ENCODE data around the gene ERP44.
"Not testable (repeated sequence)": the region's sequence is repeated elsewhere in the genome, so short reads cannot be mapped to it uniquely, and the experiment has no call there.

The ERP44 gene

DNA sequence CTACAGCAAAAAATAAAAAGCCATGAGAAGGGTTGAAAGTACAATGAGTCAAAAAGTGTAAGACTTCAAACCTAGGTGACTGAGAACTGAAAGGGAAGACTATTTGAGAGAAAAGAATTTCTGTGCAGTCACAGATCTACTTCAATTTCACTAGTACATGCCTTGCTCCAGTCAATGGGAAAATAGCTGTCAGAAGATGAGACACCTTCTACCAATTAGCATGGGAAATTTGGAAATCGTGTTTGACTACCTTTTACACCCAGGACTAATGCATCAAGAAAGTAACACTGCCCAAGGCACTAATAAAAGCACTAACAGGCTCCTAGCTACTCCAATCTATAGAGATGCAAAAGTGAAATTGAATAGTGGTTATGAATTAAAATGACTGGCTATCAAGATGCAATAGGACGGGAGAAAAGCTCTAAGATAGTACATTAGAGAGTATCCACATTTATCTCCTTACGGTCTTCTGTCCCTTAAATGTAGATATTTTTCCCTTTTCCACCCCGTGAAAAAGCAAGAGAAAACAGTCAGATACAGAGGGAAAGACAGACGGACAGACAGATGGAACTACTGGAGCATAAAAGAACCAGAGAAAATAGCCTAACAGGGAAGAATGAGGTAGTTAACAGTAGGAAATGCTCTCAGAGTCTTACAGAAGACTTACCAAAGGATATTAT lies 15.2 kb downstream of the ERP44 start:
- no peak for TF ChIP-seq SUZ12 (IDR thresholded peaks at IDR 0.05; ENCODE audit: extremely low read depth, insufficient read depth, insufficient read length)
- Histone ChIP-seq H3K27me3 (ENCODE audit: insufficient read depth, insufficient read length) (no peaks in the 10 kb centered on the region), H3K9me3 (ENCODE audit: insufficient read depth, low read length) (no peaks in the 10 kb centered on the region), H3K36me3 (ENCODE audit: insufficient read depth, insufficient read length, low read length) (no peaks in the 10 kb centered on the region), H3K9ac (ENCODE audit: insufficient read length, low read depth) (no peak overlapping the region), H3K4me1 (ENCODE audit: insufficient read depth, insufficient read length) (no peaks in the 10 kb centered on the region), H3K4me3 (ENCODE audit: insufficient read length, low read depth) (no peak overlapping the region)
- no peak for DNase-seq (ENCODE audit: low read depth, low spot score)

DNA sequence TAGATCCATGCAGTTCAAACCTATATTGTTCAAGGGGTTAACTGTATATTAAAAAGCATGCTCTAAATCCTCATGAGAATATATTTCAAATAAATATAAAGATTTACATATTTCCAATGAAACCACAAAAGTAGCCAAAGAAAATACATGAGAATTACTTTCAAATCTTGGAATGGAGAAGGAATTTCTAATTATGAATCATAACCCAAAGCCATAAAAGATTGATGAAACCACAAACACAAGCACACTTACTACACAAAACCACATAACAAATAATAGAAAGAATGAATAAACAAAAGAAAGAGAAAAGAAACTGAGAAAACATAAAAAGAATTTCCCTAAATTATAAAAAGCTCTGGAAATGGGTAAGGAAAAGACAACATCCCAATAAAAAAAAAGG lies 16.0 kb downstream of the ERP44 start:
- H3K27me3 ChIP-seq (ENCODE audit: insufficient read depth, insufficient read length): no peaks in the 10 kb centered on the region
- H3K4me1 ChIP-seq (ENCODE audit: insufficient read depth, insufficient read length): no peaks in the 10 kb centered on the region
- no peak overlapping the region for H3K9ac ChIP-seq (ENCODE audit: insufficient read length, low read depth)
- no peak for DNase-seq (ENCODE audit: low read depth, low spot score)
- TF ChIP-seq ZNF274 (IDR thresholded peaks at IDR 0.05; ENCODE audit: low read depth, low read length) (no peak), SUZ12 (IDR thresholded peaks at IDR 0.05; ENCODE audit: extremely low read depth, insufficient read depth, insufficient read length) (no peak), YY1 (IDR thresholded peaks at IDR 0.05; ENCODE audit: insufficient read depth, insufficient read length) (no peak)
- H3K9me3 ChIP-seq (ENCODE audit: insufficient read depth, low read length): no peaks in the 10 kb centered on the region
- H3K36me3 ChIP-seq (ENCODE audit: insufficient read depth, insufficient read length, low read length): no peaks in the 10 kb centered on the region
- no peak overlapping the region for H3K4me3 ChIP-seq (ENCODE audit: insufficient read length, low read depth)

DNA sequence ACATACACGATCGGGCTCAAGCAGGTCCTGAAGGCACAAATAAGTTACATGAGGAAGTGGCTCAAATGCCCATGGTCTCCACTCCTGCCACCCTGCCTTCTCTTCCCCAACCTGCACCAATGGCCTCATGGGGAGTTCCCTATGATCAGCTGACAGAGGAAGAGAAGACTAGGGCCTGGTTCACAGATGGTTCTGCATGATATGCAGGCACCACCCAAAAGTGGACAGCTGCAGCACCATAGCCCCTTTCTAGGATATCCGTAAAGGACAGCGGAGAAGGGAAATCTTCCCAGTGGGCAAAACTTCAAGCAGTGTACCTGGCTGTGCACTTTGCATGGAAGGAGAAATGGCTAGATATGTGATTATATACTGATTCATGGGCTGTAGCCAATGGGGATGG lies 22.5 kb downstream of the ERP44 start:
- H3K4me3 ChIP-seq (ENCODE audit: insufficient read length, low read depth); H3K36me3 ChIP-seq (ENCODE audit: insufficient read depth, insufficient read length, low read length); DNase-seq (ENCODE audit: low read depth, low spot score); H3K4me1 ChIP-seq (ENCODE audit: insufficient read depth, insufficient read length); H3K9ac ChIP-seq (ENCODE audit: insufficient read length, low read depth); H3K27me3 ChIP-seq (ENCODE audit: insufficient read depth, insufficient read length); H3K9me3 ChIP-seq (ENCODE audit: insufficient read depth, low read length): not testable (repeated sequence)

- TF ChIP-seq SUZ12 (IDR thresholded peaks at IDR 0.05; ENCODE audit: extremely low read depth, insufficient read depth, insufficient read length) (no peak), ZNF274 (IDR thresholded peaks at IDR 0.05; ENCODE audit: low read depth, low read length) (no peak), YY1 (IDR thresholded peaks at IDR 0.05; ENCODE audit: insufficient read depth, insufficient read length) (no peak)
- Histone ChIP-seq H3K4me1 (ENCODE audit: insufficient read depth, insufficient read length) (no peaks in the 10 kb centered on the region), H3K9me3 (ENCODE audit: insufficient read depth, low read length) (peaks cover under 1% of the 10 kb centered on the region; the same call in 1 of the 2 replicates), H3K36me3 (ENCODE audit: insufficient read depth, insufficient read length, low read length) (no peaks in the 10 kb centered on the region), H3K27me3 (ENCODE audit: insufficient read depth, insufficient read length) (no peaks in the 10 kb centered on the region), H3K9ac (ENCODE audit: insufficient read length, low read depth) (no peak overlapping the region), H3K4me3 (ENCODE audit: insufficient read length, low read depth) (no peak overlapping the region)
- DNase-seq (ENCODE audit: low read depth, low spot score): no peak
These were observed 23.8 kb downstream of the ERP44 start for GRCh38 chr9:100074989-100075388.

- Histone ChIP-seq H3K4me3 (ENCODE audit: insufficient read length, low read depth) (no peak overlapping the region), H3K4me1 (ENCODE audit: insufficient read depth, insufficient read length) (no peaks in the 10 kb centered on the region), H3K9ac (ENCODE audit: insufficient read length, low read depth) (no peak overlapping the region), H3K36me3 (ENCODE audit: insufficient read depth, insufficient read length, low read length) (no peaks in the 10 kb centered on the region), H3K9me3 (ENCODE audit: insufficient read depth, low read length) (peaks cover 6% of the 10 kb centered on the region; the same call in 1 of the 2 replicates), H3K27me3 (ENCODE audit: insufficient read depth, insufficient read length) (no peaks in the 10 kb centered on the region)
- DNase-seq (ENCODE audit: low read depth, low spot score): no peak
- TF ChIP-seq SUZ12 (IDR thresholded peaks at IDR 0.05; ENCODE audit: extremely low read depth, insufficient read depth, insufficient read length) (no peak), YY1 (IDR thresholded peaks at IDR 0.05; ENCODE audit: insufficient read depth, insufficient read length) (no peak), ZNF274 (IDR thresholded peaks at IDR 0.05; ENCODE audit: low read depth, low read length) (no peak)
These were observed 24.7 kb downstream of the ERP44 start for GRCh38 chr9:100074093-100074492.

- H3K4me1 ChIP-seq (ENCODE audit: insufficient read depth, insufficient read length): no peaks in the 10 kb centered on the region
- no peak for DNase-seq (ENCODE audit: low read depth, low spot score)
- no peaks in the 10 kb centered on the region for H3K36me3 ChIP-seq (ENCODE audit: insufficient read depth, insufficient read length, low read length)
- TF ChIP-seq YY1 (IDR thresholded peaks at IDR 0.05; ENCODE audit: insufficient read depth, insufficient read length) (no peak), SUZ12 (IDR thresholded peaks at IDR 0.05; ENCODE audit: extremely low read depth, insufficient read depth, insufficient read length) (no peak), ZNF274 (IDR thresholded peaks at IDR 0.05; ENCODE audit: low read depth, low read length) (no peak)
- no peak overlapping the region for H3K9ac ChIP-seq (ENCODE audit: insufficient read length, low read depth)
- no peaks in the 10 kb centered on the region for H3K27me3 ChIP-seq (ENCODE audit: insufficient read depth, insufficient read length)
- H3K9me3 ChIP-seq (ENCODE audit: insufficient read depth, low read length): peaks cover 6% of the 10 kb centered on the region
- no peak overlapping the region for H3K4me3 ChIP-seq (ENCODE audit: insufficient read length, low read depth)
These were observed 26.0 kb downstream of the ERP44 start for GRCh38 chr9:100072805-100073204.

DNA sequence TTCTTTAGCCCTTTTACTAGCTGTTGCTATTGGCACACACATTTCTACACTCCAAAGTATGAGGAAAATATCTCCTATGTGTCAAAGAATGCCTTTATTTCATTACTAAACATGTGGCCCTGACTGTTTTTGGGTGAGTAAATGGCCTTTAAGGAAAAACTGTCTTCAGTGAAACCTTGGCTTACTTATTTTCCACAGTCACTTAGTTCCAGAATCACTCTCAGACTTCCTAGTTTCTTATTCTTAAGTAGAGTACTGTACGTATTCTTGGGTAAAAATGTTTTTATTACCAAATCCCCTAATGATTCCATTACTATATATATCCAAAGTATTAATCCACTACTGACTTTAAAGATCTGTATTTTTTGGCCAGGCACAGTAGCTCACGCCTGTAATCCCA lies 27.5 kb downstream of the ERP44 start:
- H3K4me1 ChIP-seq (ENCODE audit: insufficient read depth, insufficient read length): no peaks in the 10 kb centered on the region
- no peak for DNase-seq (ENCODE audit: low read depth, low spot score)
- TF ChIP-seq ZNF274 (IDR thresholded peaks at IDR 0.05; ENCODE audit: low read depth, low read length) (no peak), SUZ12 (IDR thresholded peaks at IDR 0.05; ENCODE audit: extremely low read depth, insufficient read depth, insufficient read length) (no peak), YY1 (IDR thresholded peaks at IDR 0.05; ENCODE audit: insufficient read depth, insufficient read length) (no peak)
- H3K27me3 ChIP-seq (ENCODE audit: insufficient read depth, insufficient read length): no peaks in the 10 kb centered on the region
- no peak overlapping the region for H3K9ac ChIP-seq (ENCODE audit: insufficient read length, low read depth)
- no peak overlapping the region for H3K4me3 ChIP-seq (ENCODE audit: insufficient read length, low read depth)
- H3K9me3 ChIP-seq (ENCODE audit: insufficient read depth, low read length): peaks cover 11% of the 10 kb centered on the region
- H3K36me3 ChIP-seq (ENCODE audit: insufficient read depth, insufficient read length, low read length): no peaks in the 10 kb centered on the region

All from NT2/D1 (cell line).